ENCODE measurements around the gene GHDC.
"Not testable (repeated sequence)": the region's sequence is repeated elsewhere in the genome, so short reads cannot be mapped to it uniquely, and the experiment has no call there.

GHDC gene

GRCh38 chr17:42202159-42202558, 7.9 kb upstream of the GHDC start:
- DNase-seq = no peak

GRCh38 chr17:42201458-42201772, 7.1 kb upstream of the GHDC start:
- no peak for DNase-seq

- no peak for DNase-seq
Observed at GRCh38 chr17:42200706-42201457, 6.6 kb upstream of the GHDC start.

DNA sequence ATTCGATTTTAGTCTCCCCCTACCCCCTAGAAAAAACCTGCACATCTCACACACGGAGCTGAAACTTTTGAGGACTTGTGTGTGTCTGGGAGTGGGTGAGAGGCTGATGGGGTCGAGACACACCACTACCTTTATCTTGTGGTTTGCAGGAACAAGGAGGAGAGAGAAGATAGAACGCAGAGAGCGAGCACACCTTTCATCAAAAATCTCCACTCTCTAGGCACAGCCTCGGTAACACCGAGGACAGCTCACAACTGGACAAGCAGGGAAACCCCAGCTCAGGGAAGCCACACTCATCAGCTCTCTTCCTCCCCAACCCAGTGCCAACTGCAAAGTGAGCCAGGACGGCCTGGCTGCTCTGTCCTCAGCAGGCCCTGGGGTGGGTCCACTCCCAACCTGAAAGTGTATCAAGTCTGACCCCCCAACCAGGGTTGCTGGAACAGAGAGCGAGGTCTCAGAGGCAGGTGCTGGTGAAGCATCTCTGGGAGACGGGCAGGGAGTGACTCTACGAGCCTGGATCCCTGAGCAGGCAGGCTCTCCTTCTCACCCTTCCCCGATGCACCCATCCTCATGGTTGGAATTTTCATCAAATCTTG, 5.2 kb upstream of the GHDC start:
- no peak for DNase-seq

GRCh38 chr17:42198897-42199296, 4.6 kb upstream of the GHDC start:
- no peak for DNase-seq

DNA sequence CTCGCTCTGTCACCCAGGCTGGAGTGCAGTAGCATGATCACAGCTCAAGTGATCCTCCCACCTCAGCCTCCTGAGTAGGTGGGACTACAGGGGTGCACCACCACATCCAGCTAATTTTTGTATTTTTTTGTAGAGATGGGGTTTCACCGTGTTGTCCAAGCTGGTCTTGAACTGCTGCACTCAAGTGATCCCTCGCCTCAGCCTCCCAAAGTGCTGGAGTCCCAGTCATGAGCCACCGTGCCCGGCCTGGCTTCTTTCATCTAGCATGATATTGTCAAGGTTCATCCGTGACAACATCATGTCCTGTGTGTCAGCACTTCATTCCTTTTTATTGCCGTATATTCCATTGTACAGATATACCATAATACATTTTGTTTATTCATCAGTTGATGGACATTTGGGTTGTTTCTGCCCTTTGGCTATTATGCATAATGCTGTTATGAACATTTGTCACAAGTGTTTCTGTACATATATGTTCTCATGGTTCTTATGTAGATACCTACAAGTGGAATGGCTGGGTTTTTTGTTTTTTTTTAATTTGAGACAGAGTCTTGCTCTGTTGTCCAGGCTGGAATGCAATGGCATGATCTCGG, 3.4 kb upstream of the GHDC start:
- no peak for DNase-seq

- DNase-seq = no peak
Observed at GRCh38 chr17:42193216-42193968, 902 bp downstream of the GHDC start.

- DNase-seq = no peak
Observed at GRCh38 chr17:42192189-42193126, 1.8 kb downstream of the GHDC start.

DNA sequence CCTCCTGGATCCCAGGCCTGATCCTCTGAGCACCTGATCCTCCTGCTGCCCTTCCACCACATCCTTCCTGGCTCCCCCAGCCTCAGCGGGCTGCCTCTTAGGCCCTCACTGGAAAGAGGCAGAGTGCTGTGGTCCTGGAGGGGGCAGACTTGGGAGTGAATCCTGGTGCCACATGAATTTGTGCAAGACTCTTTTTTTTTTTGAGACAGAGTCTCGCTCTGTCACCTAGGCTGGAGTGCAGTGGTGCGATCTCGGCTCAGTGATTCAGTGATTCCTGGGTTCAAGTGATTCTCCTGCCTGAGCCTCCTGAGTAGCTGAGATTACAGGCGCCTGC, 3.1 kb downstream of the GHDC start:
- no peak for DNase-seq

DNA sequence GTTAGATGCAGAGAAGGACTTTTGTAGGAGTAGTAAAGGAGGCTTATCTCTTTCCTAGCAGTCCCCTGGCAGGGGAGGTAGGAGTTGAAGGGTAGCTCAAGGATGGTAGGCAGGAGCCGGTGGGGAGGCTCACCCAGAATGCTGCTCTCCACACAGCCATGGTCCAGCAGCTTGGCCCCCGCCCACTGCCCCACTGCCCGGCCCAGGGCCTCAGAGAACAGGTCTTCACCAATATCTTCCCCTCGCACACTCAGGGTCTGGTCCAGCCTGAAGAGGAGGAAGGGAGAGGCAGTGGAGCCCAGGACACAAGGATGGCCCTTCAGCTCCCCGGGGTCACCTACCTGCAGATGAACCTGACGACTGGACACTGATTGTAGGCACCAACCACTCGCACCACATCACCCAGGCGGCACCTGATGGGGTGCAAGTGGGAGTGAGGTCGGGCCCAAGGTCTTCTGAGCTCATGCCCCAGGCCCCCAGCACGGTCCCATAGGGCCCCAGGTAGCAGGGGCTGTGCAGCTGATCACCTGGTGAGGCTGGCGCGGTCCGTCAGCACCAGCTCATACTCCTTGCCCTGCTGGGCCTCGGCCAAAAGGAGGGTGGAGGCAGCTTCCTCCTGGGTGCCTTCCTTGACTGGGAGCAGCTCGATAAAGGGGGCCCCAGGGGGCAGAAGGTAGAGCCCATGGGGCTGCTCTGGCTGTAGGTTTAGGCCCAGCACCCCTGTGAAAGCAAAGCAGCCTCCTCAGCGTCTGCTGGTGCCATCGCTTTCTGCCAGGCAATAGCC, 3.6 kb downstream of the GHDC start:
- DNase-seq = no peak

- no peak for DNase-seq
Observed at GRCh38 chr17:42189651-42189965, 4.7 kb downstream of the GHDC start.

GRCh38 chr17:42188749-42189650, 5.3 kb downstream of the GHDC start:
- no peak for DNase-seq

DNA sequence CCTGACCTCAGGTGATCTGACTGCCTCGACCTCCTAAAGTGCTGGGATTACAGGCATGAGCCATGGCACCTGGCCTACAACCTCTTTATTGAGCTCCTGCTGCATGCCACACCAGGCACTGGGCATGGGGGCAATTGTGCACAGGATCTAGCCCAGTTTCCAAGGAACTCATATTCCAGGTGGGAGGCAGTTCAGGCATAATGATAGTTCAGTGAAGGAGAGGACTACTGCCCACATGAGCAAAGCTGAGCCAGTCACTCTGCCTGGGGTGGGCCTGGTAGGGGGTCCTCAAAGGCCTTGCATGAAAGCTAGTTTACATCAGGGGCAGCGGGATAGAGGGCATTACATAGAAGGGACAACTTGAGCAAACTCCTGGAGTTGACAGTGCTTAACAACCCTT, 6.5 kb downstream of the GHDC start:
- no peak for DNase-seq

GRCh38 chr17:42186191-42186590, 8.1 kb downstream of the GHDC start:
- DNase-seq = not testable (repeated sequence)

DNA sequence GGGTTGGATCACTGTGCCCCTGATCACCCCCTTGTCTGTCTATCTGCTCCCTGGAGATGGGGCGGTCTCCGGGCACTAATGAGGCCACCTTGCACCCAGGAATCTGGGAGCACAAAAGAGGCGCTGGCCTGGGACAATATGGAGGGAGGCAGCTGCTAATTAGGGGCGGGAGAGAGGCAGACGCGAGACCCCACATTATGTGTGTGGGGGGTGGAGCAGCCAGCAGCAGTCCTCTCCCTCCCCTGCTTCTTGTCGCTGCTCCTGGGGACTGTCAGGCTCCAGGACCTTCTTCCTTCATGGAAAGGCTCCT, 8.7 kb downstream of the GHDC start:
- DNase-seq = no peak

- no peak for DNase-seq
Observed at GRCh38 chr17:42184713-42185620, 9.3 kb downstream of the GHDC start, which contains the start of gene HCRT. Gene HCRT (minus strand): TSS chr17:42185452. CDS start chr17:42185365, 87 bp downstream.

DNA sequence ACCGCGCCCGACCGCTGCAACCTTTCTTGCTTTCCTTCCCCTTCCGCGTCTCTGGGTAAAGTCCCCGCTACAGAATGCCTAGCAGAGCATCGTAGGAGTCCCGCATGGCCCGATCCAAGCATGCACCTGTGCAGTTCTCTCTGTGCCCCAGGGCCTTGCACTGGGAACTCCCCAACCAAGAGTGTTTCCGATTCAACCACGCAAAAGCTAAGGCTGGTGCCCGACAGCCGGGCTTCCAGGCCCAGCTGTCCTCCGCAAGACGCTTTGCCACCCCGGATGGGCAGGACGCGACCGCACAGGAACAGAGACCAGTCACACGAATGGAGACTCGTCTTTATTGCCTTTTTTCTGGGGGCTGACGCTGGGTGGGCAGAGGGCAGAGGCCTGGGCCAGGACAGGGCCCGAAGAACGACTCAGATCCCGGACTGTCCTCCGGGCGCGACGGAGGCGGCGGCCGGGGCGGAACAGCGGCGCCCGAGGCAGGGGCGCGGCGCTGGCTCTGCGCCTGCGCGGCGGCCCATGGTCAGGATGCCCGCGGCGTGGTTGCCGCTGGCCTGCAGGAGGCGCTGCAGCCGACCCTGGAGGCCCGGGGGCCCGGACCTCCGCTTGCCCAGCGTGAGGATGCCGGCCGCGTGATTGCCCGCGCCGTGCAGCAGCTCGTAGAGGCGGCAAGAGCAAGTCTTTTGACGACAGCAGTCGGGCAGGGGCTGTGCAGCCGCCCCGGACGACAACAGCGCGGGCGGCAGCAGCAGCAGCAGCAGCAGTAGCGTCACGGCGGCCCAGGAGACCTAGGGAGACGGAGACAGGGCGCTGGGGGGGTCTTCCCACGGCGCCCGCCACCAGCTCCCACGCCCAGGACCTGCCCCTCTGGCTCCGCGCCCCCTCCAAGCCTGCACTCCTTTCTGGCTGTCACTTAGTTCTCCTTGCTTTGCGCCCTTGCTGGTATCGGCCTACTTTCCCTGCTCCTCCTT, 10.3 kb downstream of the GHDC start:
- DNase-seq = peak; percentile 68

- DNase-seq = peak; percentile 55
Observed at GRCh38 chr17:42182927-42183734, 11.2 kb downstream of the GHDC start.
